ENCODE measurements around the gene NUCB1. TPM values are rescaled to one million over a fixed set of nuclear protein-coding genes. Genes with fewer than 3 reads are reported as not detected.

NUCB1 gene
- total RNA-seq, 1 experiment from 2014 or later: 102 TPM

- intact Hi-C loops (cut with micrococcal nuclease; ENCODE audit: unreplicated experiment) (no loop called here), in situ Hi-C loops (cut with HindIII; ENCODE audit: low pct_unique_long_range_greater_than_20kb, low sequenced_read_pairs) (no loop called here)
- Histone ChIP-seq H3K36me3 (ENCODE audit: control insufficient read depth, insufficient read depth, low read length) (no peaks in the 10 kb centered on the region), H3K4me3 (ENCODE audit: low read depth in 2 of 2, low read length in 2 of 2) (no peak overlapping the region), H3K4me1 (ENCODE audit: control insufficient read depth, insufficient read depth, low read length) (no peaks in the 10 kb centered on the region), H3K27me3 (ENCODE audit: control insufficient read depth, insufficient read depth, low read length) (no peaks in the 10 kb centered on the region), H3K27ac (ENCODE audit: low read length) (no peak overlapping the region), H3K9me3 (ENCODE audit: control insufficient read depth, insufficient read depth, low read depth, low read length) (no peaks in the 10 kb centered on the region)
- ATAC-seq (no peak), DNase-seq (ENCODE audit: low read depth, low spot score) (no peak)
- no peak for TF ChIP-seq TCF7L2 (IDR thresholded peaks at IDR 0.05; ENCODE audit: low read depth, low read length)
- no peak for TF ChIP-seq POLR2AphosphoS5 (IDR thresholded peaks at IDR 0.05; ENCODE audit: low read depth, low read length)
- no peak for TF ChIP-seq SIN3A (IDR thresholded peaks at IDR 0.05; ENCODE audit: borderline replicate concordance, insufficient read depth, low read depth, low read length)
- TF ChIP-seq REST (IDR thresholded peaks at IDR 0.05; ENCODE audit: insufficient read depth in 1 of 2, low read depth in 2 of 2, low read length in 1 of 2): no peak
- TF ChIP-seq CTCF (IDR thresholded peaks at IDR 0.05): no peak
- POLR2A ChIA-PET: no interaction called here
- CTCF ChIA-PET: interaction anchor here (0.5 kb wide), 1 partner anchor 389 kb away, joined by 3 read pairs; no protein-coding TSS in a partner anchor
- no TSS peak for BruUV-seq (replicated peaks)
Measured at GRCh38 chr19:48895226-48895625, 4.9 kb upstream of the NUCB1 start.

- intact Hi-C loops (cut with micrococcal nuclease; ENCODE audit: unreplicated experiment): no loop called here
- TF ChIP-seq POLR2AphosphoS5 (IDR thresholded peaks at IDR 0.05; ENCODE audit: low read depth, low read length) (no peak), CTCF (IDR thresholded peaks at IDR 0.05) (no peak), REST (IDR thresholded peaks at IDR 0.05; ENCODE audit: insufficient read depth in 1 of 2, low read depth in 2 of 2, low read length in 1 of 2) (no peak), TCF7L2 (IDR thresholded peaks at IDR 0.05; ENCODE audit: low read depth, low read length) (no peak), SIN3A (IDR thresholded peaks at IDR 0.05; ENCODE audit: borderline replicate concordance, insufficient read depth, low read depth, low read length) (no peak)
- 0 out of 2 replicates have a peak, but pooled peaks cover 3% of the 10 kb centered on the region for H3K4me1 ChIP-seq (ENCODE audit: control insufficient read depth, insufficient read depth, low read length)
- no peak overlapping the region for H3K4me3 ChIP-seq (ENCODE audit: low read depth in 2 of 2, low read length in 2 of 2)
- ATAC-seq: no peak
- no peaks in the 10 kb centered on the region for H3K36me3 ChIP-seq (ENCODE audit: control insufficient read depth, insufficient read depth, low read length)
- H3K9me3 ChIP-seq (ENCODE audit: control insufficient read depth, insufficient read depth, low read depth, low read length): no peaks in the 10 kb centered on the region
- BruUV-seq (replicated peaks): no TSS peak
- no peaks in the 10 kb centered on the region for H3K27me3 ChIP-seq (ENCODE audit: control insufficient read depth, insufficient read depth, low read length)
- POLR2A ChIA-PET: interaction anchor here (0.6 to 0.7 kb wide), 2 partner anchors 46 to 238 kb away, joined by 3 to 5 read pairs; no protein-coding TSS in a partner anchor
- H3K27ac ChIP-seq (ENCODE audit: low read length): no peak overlapping the region
- in situ Hi-C loops (cut with HindIII; ENCODE audit: low pct_unique_long_range_greater_than_20kb, low sequenced_read_pairs): no loop called here
- CTCF ChIA-PET: no interaction called here
- no peak for DNase-seq (ENCODE audit: low read depth, low spot score)
Measured at GRCh38 chr19:48896191-48896720, 3.9 kb upstream of the NUCB1 start.

All from Panc1 (cell line).